Ascending aorta (tissue), 2 donors: ENCODE data around the gene CKLF. TPM values are rescaled to one million over a fixed set of nuclear protein-coding genes. Genes with fewer than 3 reads are reported as not detected.

Experiments
- DNase-seq, 2 donors: peaks; one replicate each; pipeline ENCODE4 v3.0.0-alpha.2; 2019; ENCODE audit warnings: low spot score in 2 of 2
- H3K27ac ChIP-seq, 2 donors: fragments of 200-600 bp; sonication (generic); one replicate each; pipeline ENCODE4 v1.5.1; 2016 to 2017; ENCODE audit warnings: mild to moderate bottlenecking in 1 of 2
- H3K27me3 ChIP-seq: fragments of 200-600 bp; sonication (generic); one replicate; pipeline ENCODE4 v1.5.1; 2017
- H3K36me3 ChIP-seq, 2 donors: fragments of 200-600 bp; sonication (generic); one replicate each; pipeline ENCODE4 v1.5.1; 2016
- H3K4me1 ChIP-seq, 2 donors: fragments of 200-600 bp; sonication (generic); one replicate each; pipeline ENCODE4 v1.5.1; 2016 to 2017; ENCODE audit warnings: mild to moderate bottlenecking in 1 of 2
- H3K4me3 ChIP-seq, 2 donors: fragments of 200-600 bp; sonication (generic); one replicate each; pipeline ENCODE4 v1.5.1; 2016 to 2017; ENCODE audit warnings: mild to moderate bottlenecking in 1 of 2
- H3K9me3 ChIP-seq, 2 donors: fragments of 200-600 bp; sonication (generic); one replicate each; pipeline ENCODE4 v1.5.1; 2016
- CTCF ChIP-seq, 3 experiments: fragments of 200-600 bp in 2 of 3; fragments of 450-650 bp in 1 of 3; sonication (generic) in 2 of 3; IDR thresholded peaks; one replicate each; pipeline ENCODE4 v1.5.1; 2016 to 2019; ENCODE audit warnings: antibody characterized with exemption in 3 of 3, mild to moderate bottlenecking in 1 of 3, moderate library complexity in 1 of 3
- intact Hi-C: fragments of 100-400 bp; cut with DNase I; formaldehyde crosslinking; loops from one replicate; pipeline ENCODE4 v1.15.1; 2023
- total RNA-seq: library from RNA; depleted of rRNA; stranded (reverse); fragments of >200 nt; gene quantifications from one replicate; pipeline ENCODE4 v1.1.0, GENCODE V29; 2016

Gene CKLF
- total RNA-seq, 1 donor from 2014 or later, result not detected

- Histone ChIP-seq H3K27me3 (no peaks in the 10 kb centered on the region), H3K27ac (no peak overlapping the region), H3K36me3 (peaks cover 57 to 62% of the 10 kb centered on the region in 2 donors), H3K4me3 (no peak overlapping the region), H3K4me1 (no peaks in the 10 kb centered on the region), H3K9me3 (no peaks in the 10 kb centered on the region)
- intact Hi-C loops, result no loop called here
- no peak for TF ChIP-seq CTCF (IDR thresholded peaks at IDR 0.05)
- DNase-seq, result no peak
Observed at GRCh38 chr16:66537236-66537635, 15.1 kb upstream of the CKLF start.

DNA sequence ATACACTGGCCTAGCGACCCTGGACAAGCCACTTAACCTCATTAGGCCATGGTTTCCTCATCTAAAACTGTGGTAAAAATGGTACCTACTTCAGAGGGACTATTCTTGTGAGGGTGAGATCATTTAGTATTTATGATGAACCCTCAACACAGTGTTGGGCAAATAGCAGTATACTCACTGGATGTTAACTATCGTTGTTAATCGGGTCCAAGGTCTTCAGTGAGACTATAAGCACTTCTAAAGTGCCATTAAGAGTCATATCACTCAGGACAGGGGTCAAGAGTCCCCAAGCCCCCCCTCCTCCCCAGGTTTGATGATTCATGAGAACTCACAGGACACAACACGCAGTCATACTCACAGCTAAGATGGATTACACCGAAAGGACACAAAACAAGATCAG is 13.5 kb upstream of the CKLF start:
- TF ChIP-seq CTCF (IDR thresholded peaks at IDR 0.05), result no peak
- peaks cover 53 to 60% of the 10 kb centered on the region in 2 donors for H3K36me3 ChIP-seq

GRCh38 chr16:66539623-66540469 is 12.5 kb upstream of the CKLF start:
- intact Hi-C loops, result no loop called here
- no peaks in the 10 kb centered on the region for H3K4me1 ChIP-seq
- peaks cover 53 to 65% of the 10 kb centered on the region in 2 donors for H3K36me3 ChIP-seq
- no peak for DNase-seq
- no peak overlapping the region for H3K27ac ChIP-seq
- no peaks in the 10 kb centered on the region for H3K9me3 ChIP-seq
- TF ChIP-seq CTCF (IDR thresholded peaks at IDR 0.05), result no peak
- no peak overlapping the region for H3K4me3 ChIP-seq
- H3K27me3 ChIP-seq, result no peaks in the 10 kb centered on the region

More for the DNA sequence above, 13.5 kb upstream of the CKLF start:
- Histone ChIP-seq H3K9me3 (no peaks in the 10 kb centered on the region), H3K27ac (no peak overlapping the region), H3K4me1 (no peaks in the 10 kb centered on the region), H3K27me3 (no peaks in the 10 kb centered on the region), H3K4me3 (no peak overlapping the region)
- intact Hi-C loops, result no loop called here
- DNase-seq, result no peak

GRCh38 chr16:66541388-66542355 is 10.7 kb upstream of the CKLF start:
- intact Hi-C loops, result no loop called here
- Histone ChIP-seq H3K4me1 (no peaks in the 10 kb centered on the region), H3K27ac (no peak overlapping the region), H3K4me3 (no peak overlapping the region), H3K36me3 (peaks cover 44 to 61% of the 10 kb centered on the region in 2 donors), H3K27me3 (no peaks in the 10 kb centered on the region), H3K9me3 (no peaks in the 10 kb centered on the region)
- DNase-seq, result no peak
- no peak for TF ChIP-seq CTCF (IDR thresholded peaks at IDR 0.05)

DNA sequence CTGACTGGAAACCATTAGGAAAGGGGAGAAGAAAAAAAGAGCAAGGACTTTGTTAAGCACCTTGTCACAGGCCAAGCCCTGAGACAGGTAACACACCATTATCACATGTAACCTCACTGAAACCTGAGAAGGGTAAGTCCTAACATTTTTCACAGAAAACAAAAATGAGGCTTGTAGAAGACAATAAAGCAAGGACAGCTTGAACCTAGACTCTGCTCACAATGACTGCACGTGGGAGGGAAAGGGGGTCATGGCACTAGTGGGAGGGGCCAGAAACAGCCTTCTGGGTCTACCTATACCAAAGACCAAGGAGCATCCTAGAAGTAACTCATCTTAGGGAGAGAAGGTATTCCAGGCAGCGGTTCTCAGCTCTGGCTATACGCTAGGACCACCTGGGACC is 10.0 kb upstream of the CKLF start:
- TF ChIP-seq CTCF (IDR thresholded peaks at IDR 0.05), result no peak
- no peak overlapping the region for H3K27ac ChIP-seq
- intact Hi-C loops, result no loop called here
- H3K36me3 ChIP-seq, result peaks cover 37 to 54% of the 10 kb centered on the region in 2 donors
- H3K9me3 ChIP-seq, result no peaks in the 10 kb centered on the region
- no peaks in the 10 kb centered on the region for H3K4me1 ChIP-seq
- no peak overlapping the region for H3K4me3 ChIP-seq
- no peaks in the 10 kb centered on the region for H3K27me3 ChIP-seq
- no peak for DNase-seq
